ENCODE measurements around the gene CD74. TPM values are rescaled to one million over a fixed set of nuclear protein-coding genes. Genes with fewer than 3 reads are reported as not detected.

Gene CD74
- total and polyA plus RNA-seq, 2 of the 8 experiments (the other 6 are each of a cell fraction or from before 2014, with no cell fraction given) = 45.9 to 61.0 TPM

GRCh38 chr5:150355791-150356190, 56.9 kb downstream of the CD74 start:
- Histone ChIP-seq H2BK12ac (ENCODE audit: low read depth, low read length) (no peak overlapping the region), H2AFZ (ENCODE audit: low read length) (no peak overlapping the region), H3K23ac (ENCODE audit: insufficient read length) (no peak overlapping the region), H3K4me3 (ENCODE audit: extremely low read depth in 1 of 4, insufficient read depth in 2 of 4, low read depth in 3 of 4, low read length in 4 of 4) (no peak overlapping the region), H3K9ac (replicated peaks in 1 of 4; ENCODE audit: extremely low read depth in 1 of 4, low read depth in 3 of 4, low read length in 3 of 4) (no peak overlapping the region), H4K5ac (ENCODE audit: insufficient read length, low read depth, low read length) (no peak overlapping the region), H2BK120ac (replicated peaks; ENCODE audit: low read depth, low read length) (no peak overlapping the region), H3K79me2 (ENCODE audit: control insufficient read depth in 1 of 2, insufficient read depth in 2 of 2, low read length in 2 of 2) (peaks cover 18 to 31% of the 10 kb centered on the region in 2 experiments), H3K27me3 (replicated peaks in 1 of 4; ENCODE audit: control insufficient read depth in 3 of 4, extremely low read depth in 1 of 4, insufficient read depth in 3 of 4, low read length in 3 of 4) (no peaks in the 10 kb centered on the region), H2BK5ac (ENCODE audit: low read depth, low read length) (no peak overlapping the region), H3K9me3 (ENCODE audit: insufficient read depth in 2 of 2, low read depth in 1 of 2, low read length in 1 of 2) (no peaks in the 10 kb centered on the region), H3K18ac (ENCODE audit: extremely low read depth, low read length) (no peak overlapping the region), H3K4me1 (replicated peaks in 1 of 4; ENCODE audit: control insufficient read depth in 3 of 4, insufficient read depth in 4 of 4, low read length in 3 of 4) (peaks cover 0 to 10% (median 2%) of the 10 kb centered on the region in 4 experiments; a peak in 4 of 7 replicates), H3K4ac (replicated peaks; ENCODE audit: insufficient read length, low read depth, low read length) (no peak overlapping the region), H4K91ac (replicated peaks; ENCODE audit: insufficient read length, low read length) (no peak overlapping the region), H2BK15ac (ENCODE audit: low read length) (no peak overlapping the region), H3K36me3 (ENCODE audit: control insufficient read depth in 2 of 4, insufficient read depth in 4 of 4, low read length in 3 of 4) (peaks cover 2 to 12% (median 6%) of the 10 kb centered on the region in 4 experiments; a peak in 7 of 8 replicates), H3K56ac (replicated peaks; ENCODE audit: insufficient read length, low read depth, low read length) (no peak overlapping the region), H3K23me2 (ENCODE audit: low read depth, low read length) (0 out of 2 replicates have a peak, but pooled peaks cover 8% of the 10 kb centered on the region), H2BK20ac (ENCODE audit: low read length) (no peak overlapping the region), H2AK5ac (ENCODE audit: low read depth, low read length) (no peak overlapping the region), H3K79me1 (ENCODE audit: low read depth, low read length) (peaks cover 14% of the 10 kb centered on the region), H4K8ac (ENCODE audit: extremely low read depth, insufficient read depth, low read length) (no peak overlapping the region), H3K27ac (ENCODE audit: low read depth, low read length) (no peak overlapping the region), H3K4me2 (ENCODE audit: insufficient read depth in 1 of 2, low read depth in 2 of 2, low read length in 2 of 2) (no peak overlapping the region), H3K14ac (ENCODE audit: insufficient read length) (no peak overlapping the region), H4K20me1 (replicated peaks in 1 of 2; ENCODE audit: control insufficient read depth in 1 of 2, insufficient read depth in 2 of 2, low read length in 2 of 2) (peaks cover 0 to 11% of the 10 kb centered on the region in 2 experiments)
- no peak for DNase-seq (ENCODE audit: low read depth in 1 of 2, low spot score in 2 of 2)
- no peak for FAIRE-seq
- WGBS, 2 experiments (ENCODE audit: extremely low coverage in 1 of 2, insufficient coverage in 1 of 2, insufficient read length in 1 of 2, insufficient replicate concordance in 2 of 2, low coverage in 1 of 2, low lambda C conversion rate in 2 of 2, missing lambda C conversion rate in 1 of 2) = 81% methylated on average over 2 of the region's 2 CpGs; no CpG with 5 or more reads in 1 of the 2 experiments
- CTCF ChIA-PET (ENCODE audit: partially characterized antibody) = interaction anchor here (1.3 kb wide), 1 partner anchor 137 kb away, joined by 3 read pairs; no protein-coding TSS in a partner anchor
- POLR2A ChIA-PET (ENCODE audit: partially characterized antibody) = interaction anchor here (15.0 kb wide), 1 partner anchor 24 kb away, joined by 235 read pairs; no protein-coding TSS in a partner anchor
- TF ChIP-seq NANOG (IDR thresholded peaks at IDR 0.05; ENCODE audit: insufficient read depth, low read depth, low read length, poor library complexity, severe bottlenecking) = no peak
- TF ChIP-seq RFX5 (IDR thresholded peaks at IDR 0.05; ENCODE audit: borderline replicate concordance, low read depth, low read length) = no peak
- no peak for TF ChIP-seq RXRA (IDR thresholded peaks at IDR 0.05; ENCODE audit: insufficient read depth, low read depth, low read length)
- no peak for TF ChIP-seq CHD1 (IDR thresholded peaks at IDR 0.05; ENCODE audit: low read depth, low read length)
- TF ChIP-seq SP2 (IDR thresholded peaks at IDR 0.05; ENCODE audit: low read length) = no peak
- no peak for TF ChIP-seq MAX (IDR thresholded peaks at IDR 0.05)
- no peak for TF ChIP-seq BACH1 (IDR thresholded peaks at IDR 0.05; ENCODE audit: low read length)
- TF ChIP-seq CBX5 (IDR thresholded peaks at IDR 0.05; ENCODE audit: low read depth, low read length) = no peak
- TF ChIP-seq MAFK (IDR thresholded peaks at IDR 0.05; ENCODE audit: low read depth, low read length) = no peak
- TF ChIP-seq RNF2 (IDR thresholded peaks at IDR 0.05; ENCODE audit: borderline replicate concordance, low read depth, low read length, missing control alignments, poor library complexity, severe bottlenecking) = no peak
- TF ChIP-seq TEAD4 (IDR thresholded peaks at IDR 0.05; ENCODE audit: low read depth, low read length) = no peak
- TF ChIP-seq E2F6 (IDR thresholded peaks at IDR 0.05) = no peak
